Prostate gland (tissue), 2 donors: Measurements from ENCODE around the gene STX1B.

Experiments
- CTCF ChIP-seq, 4 experiments: fragments of 200-600 bp in 2 of 4; fragments of 450-650 bp in 2 of 4; sonication (generic) in 2 of 4; IDR thresholded peaks; 1 replicate in 3 of 4; 2 replicates in 1 of 4; pipeline ENCODE4 v1.5.1; 2016 to 2019; ENCODE audit warnings: antibody characterized with exemption in 4 of 4, mild to moderate bottlenecking in 2 of 4, moderate library complexity in 2 of 4
- POLR2A ChIP-seq: fragments of 450-650 bp; IDR thresholded peaks from one replicate; pipeline ENCODE4 v1.6.1; 2016; ENCODE audit warnings: antibody characterized with exemption, mild to moderate bottlenecking
- POLR2AphosphoS5 ChIP-seq: sonication (generic); formaldehyde crosslinking; IDR thresholded peaks from one replicate; pipeline ENCODE4 v1.6.1; 2017; ENCODE audit warnings: antibody characterized with exemption

GRCh38 chr16:30963925-30964511, 46.4 kb downstream of the STX1B start:
- TF ChIP-seq CTCF (IDR thresholded peaks at IDR 0.05): no peak
- TF ChIP-seq POLR2A: no peak
- no peak for TF ChIP-seq POLR2AphosphoS5
